Loucy (cell line): ENCODE results near the gene SLC25A14.

Source experiments
- H2AFZ ChIP-seq: fragments of 200-600 bp; sonication (generic); 2 replicates; pipeline ENCODE4 v1.6.0; 2016; ENCODE audit warnings: antibody characterized with exemption, mild to moderate bottlenecking, low read length, moderate library complexity
- H3F3A ChIP-seq: fragments of 200-600 bp; 2 replicates; pipeline ENCODE4 v1.6.0; 2016; ENCODE audit warnings: antibody characterized with exemption, low read depth, mild to moderate bottlenecking
- H3K27me3 ChIP-seq: fragments of 200-600 bp; sonication (generic); 2 replicates; pipeline ENCODE4 v1.6.1; 2014; ENCODE audit warnings: low read length, mild to moderate bottlenecking; ENCODE audit not compliant: insufficient read depth, poor library complexity, severe bottlenecking
- H3K36me3 ChIP-seq: fragments of 200-600 bp; sonication (generic); 2 replicates; pipeline ENCODE4 v1.6.1; 2016; ENCODE audit warnings: low read length; ENCODE audit not compliant: insufficient read depth
- H3K4me1 ChIP-seq: fragments of 200-600 bp; sonication (generic); 2 replicates; pipeline ENCODE4 v1.5.1; 2014; ENCODE audit warnings: low read length, mild to moderate bottlenecking; ENCODE audit not compliant: insufficient read depth, poor library complexity, severe bottlenecking
- H3K4me2 ChIP-seq: fragments of 200-600 bp; sonication (generic); 2 replicates; pipeline ENCODE4 v1.6.0; 2014; ENCODE audit warnings: antibody characterized with exemption, low read length, low read depth, mild to moderate bottlenecking; ENCODE audit not compliant: poor library complexity, severe bottlenecking
- H3K4me3 ChIP-seq: fragments of 200-600 bp; sonication (generic); 2 replicates; pipeline ENCODE4 v1.5.1; 2014; ENCODE audit warnings: low read length, mild to moderate bottlenecking, mixed read lengths; ENCODE audit not compliant: poor library complexity, severe bottlenecking
- H3K79me2 ChIP-seq: fragments of 200-600 bp; sonication (generic); 2 replicates; pipeline ENCODE4 v1.6.1; 2014; ENCODE audit warnings: low read length; ENCODE audit not compliant: insufficient read depth
- H3K9ac ChIP-seq: fragments of 200-600 bp; sonication (generic); 2 replicates; pipeline ENCODE4 v1.6.0; 2014; ENCODE audit warnings: mild to moderate bottlenecking, low read depth, low read length, moderate library complexity; ENCODE audit not compliant: poor library complexity, severe bottlenecking
- H3K9me2 ChIP-seq: fragments of 200-600 bp; sonication (generic); replicated peaks from 2 replicates; pipeline ENCODE4 v1.6.1; 2016; ENCODE audit warnings: low read depth, low read length, mixed read lengths
- H3K9me3 ChIP-seq: fragments of 200-600 bp; sonication (generic); 2 replicates; pipeline ENCODE4 v1.6.1; 2014; ENCODE audit warnings: mild to moderate bottlenecking, antibody characterized with exemption, low read length, low read depth; ENCODE audit not compliant: insufficient read depth
- H4K20me1 ChIP-seq: fragments of 200-600 bp; sonication (generic); 2 replicates; pipeline ENCODE4 v1.6.0; 2014; ENCODE audit warnings: antibody characterized with exemption, low read length, mild to moderate bottlenecking; ENCODE audit not compliant: insufficient read depth, poor library complexity, severe bottlenecking
- EZH2phosphoT487 ChIP-seq: fragments of 200-600 bp; IDR thresholded peaks from 2 replicates; pipeline ENCODE4 v1.6.1; 2018; ENCODE audit warnings: antibody characterized with exemption, mild to moderate bottlenecking, moderate library complexity, borderline replicate concordance
- TF ChIP-seq, protein P1 (sequence below): fragments of 200-600 bp; sonication (generic); conservative IDR thresholded peaks from 2 replicates; pipeline ENCODE4 v1.5.1; 2014; ENCODE audit warnings: mild to moderate bottlenecking, antibody characterized with exemption, low read length

The SLC25A14 gene

DNA sequence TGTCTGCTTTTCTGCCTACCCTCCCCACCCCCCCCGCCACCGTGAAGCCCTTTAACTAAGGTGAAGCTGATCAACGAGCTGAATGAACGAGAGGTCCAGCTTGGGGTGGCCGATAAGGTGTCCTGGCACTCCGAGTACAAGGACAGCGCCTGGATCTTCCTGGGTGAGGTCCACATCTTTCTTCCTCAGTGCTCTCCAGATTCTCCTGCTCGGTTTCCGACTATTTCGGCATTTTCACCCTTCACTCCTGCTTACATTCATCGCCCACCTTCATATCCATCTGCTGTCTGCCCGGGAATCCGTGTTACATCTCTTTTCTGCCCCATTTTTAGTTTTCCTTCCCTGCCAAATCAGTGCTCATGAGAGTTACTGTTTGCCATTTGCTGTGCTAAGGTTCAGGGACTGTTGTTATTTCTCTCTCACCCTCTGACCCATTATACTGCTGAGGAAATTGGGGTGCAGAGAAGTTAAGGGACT lies 62.5 kb downstream of the SLC25A14 start:
- H3K36me3 ChIP-seq = no peaks in the 10 kb centered on the region
- H3K4me3 ChIP-seq = peak overlapping the region; percentile 74
- peak overlapping the region; percentile 77 for H3K4me2 ChIP-seq
- peaks cover 32% of the 10 kb centered on the region for H3K27me3 ChIP-seq
- no peaks in the 10 kb centered on the region for H3K9me3 ChIP-seq
- no peaks in the 10 kb centered on the region for H3F3A ChIP-seq
- H3K9me2 ChIP-seq = no peaks in the 10 kb centered on the region
- peak overlapping the region; percentile 70 for H3K9ac ChIP-seq
- peaks cover 22% of the 10 kb centered on the region for H3K79me2 ChIP-seq
- H2AFZ ChIP-seq = peak overlapping the region; percentile 75
- H4K20me1 ChIP-seq = no peaks in the 10 kb centered on the region
- TF ChIP-seq EZH2phosphoT487 = no peak
- TF ChIP-seq, protein P1, sequence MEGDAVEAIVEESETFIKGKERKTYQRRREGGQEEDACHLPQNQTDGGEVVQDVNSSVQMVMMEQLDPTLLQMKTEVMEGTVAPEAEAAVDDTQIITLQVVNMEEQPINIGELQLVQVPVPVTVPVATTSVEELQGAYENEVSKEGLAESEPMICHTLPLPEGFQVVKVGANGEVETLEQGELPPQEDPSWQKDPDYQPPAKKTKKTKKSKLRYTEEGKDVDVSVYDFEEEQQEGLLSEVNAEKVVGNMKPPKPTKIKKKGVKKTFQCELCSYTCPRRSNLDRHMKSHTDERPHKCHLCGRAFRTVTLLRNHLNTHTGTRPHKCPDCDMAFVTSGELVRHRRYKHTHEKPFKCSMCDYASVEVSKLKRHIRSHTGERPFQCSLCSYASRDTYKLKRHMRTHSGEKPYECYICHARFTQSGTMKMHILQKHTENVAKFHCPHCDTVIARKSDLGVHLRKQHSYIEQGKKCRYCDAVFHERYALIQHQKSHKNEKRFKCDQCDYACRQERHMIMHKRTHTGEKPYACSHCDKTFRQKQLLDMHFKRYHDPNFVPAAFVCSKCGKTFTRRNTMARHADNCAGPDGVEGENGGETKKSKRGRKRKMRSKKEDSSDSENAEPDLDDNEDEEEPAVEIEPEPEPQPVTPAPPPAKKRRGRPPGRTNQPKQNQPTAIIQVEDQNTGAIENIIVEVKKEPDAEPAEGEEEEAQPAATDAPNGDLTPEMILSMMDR = no peak
- H3K4me1 ChIP-seq = peaks cover 5% of the 10 kb centered on the region

DNA sequence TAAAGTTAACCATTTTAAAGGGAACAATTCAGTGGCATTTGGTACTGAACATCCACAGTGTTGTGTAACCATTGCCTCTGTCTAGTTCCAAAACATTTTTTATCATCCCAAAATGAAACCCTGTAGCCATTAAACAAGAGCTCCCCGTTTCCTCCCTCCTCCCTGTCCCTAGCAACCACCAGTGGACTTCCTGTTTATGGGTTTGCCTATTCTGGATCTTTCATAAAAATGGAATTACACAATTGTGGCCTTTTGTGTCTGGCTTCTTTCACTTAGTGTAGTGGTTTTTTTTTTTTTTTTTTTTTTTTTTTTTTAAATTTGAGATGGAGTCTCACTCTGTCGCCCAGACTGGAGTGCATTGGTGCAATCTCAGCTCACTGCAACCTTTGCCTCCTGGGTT lies 73.7 kb downstream of the SLC25A14 start:
- H3K4me3 ChIP-seq = no peak overlapping the region
- no peak overlapping the region for H2AFZ ChIP-seq
- no peaks in the 10 kb centered on the region for H3K79me2 ChIP-seq
- H3K9me2 ChIP-seq = no peaks in the 10 kb centered on the region
- peaks cover 28% of the 10 kb centered on the region; the same call in 1 of the 2 replicates for H3K36me3 ChIP-seq
- no peak overlapping the region for H3K4me2 ChIP-seq
- H3K27me3 ChIP-seq = no peaks in the 10 kb centered on the region
- H3K4me1 ChIP-seq = no peaks in the 10 kb centered on the region
- no peaks in the 10 kb centered on the region for H3F3A ChIP-seq
- TF ChIP-seq, protein P1 = no peak
- no peak for TF ChIP-seq EZH2phosphoT487
- H3K9me3 ChIP-seq = no peaks in the 10 kb centered on the region
- H3K9ac ChIP-seq = no peak overlapping the region
- no peaks in the 10 kb centered on the region for H4K20me1 ChIP-seq

DNA sequence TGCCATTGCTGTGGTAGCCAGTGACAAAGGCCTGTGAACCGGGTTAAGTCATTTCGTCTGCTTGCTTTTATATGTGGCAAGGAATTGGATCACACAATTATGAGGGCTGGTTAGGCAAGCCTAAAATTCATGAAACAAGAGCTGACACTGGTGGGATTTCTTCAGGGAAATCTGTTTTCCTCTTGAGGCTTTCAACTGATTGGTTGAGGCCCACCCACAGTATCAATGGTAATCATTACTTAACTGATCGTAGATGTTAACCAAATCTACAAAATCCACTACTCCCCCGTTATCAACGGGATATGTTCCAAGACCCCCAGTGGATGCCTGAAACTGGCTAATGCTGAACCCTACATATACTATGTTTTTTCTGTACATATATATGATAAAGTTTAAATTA lies 75.1 kb downstream of the SLC25A14 start:
- Histone ChIP-seq H3K79me2 (no peaks in the 10 kb centered on the region), H2AFZ (no peak overlapping the region), H3K36me3 (peaks cover 23% of the 10 kb centered on the region; the same call in 1 of the 2 replicates), H3K9ac (no peak overlapping the region), H3K4me3 (no peak overlapping the region), H4K20me1 (no peaks in the 10 kb centered on the region), H3K4me2 (no peak overlapping the region), H3K27me3 (no peaks in the 10 kb centered on the region), H3K9me2 (no peaks in the 10 kb centered on the region), H3K4me1 (no peaks in the 10 kb centered on the region), H3F3A (no peaks in the 10 kb centered on the region), H3K9me3 (no peaks in the 10 kb centered on the region)
- TF ChIP-seq, protein P1 = no peak
- TF ChIP-seq EZH2phosphoT487 = no peak
